ENCODE data around the gene ASXL1. TPM values are rescaled to one million over a fixed set of nuclear protein-coding genes. Genes with fewer than 3 reads are reported as not detected.

ASXL1 gene
- total RNA-seq, 2 experiments from 2014 or later = 155 to 162 TPM

DNA sequence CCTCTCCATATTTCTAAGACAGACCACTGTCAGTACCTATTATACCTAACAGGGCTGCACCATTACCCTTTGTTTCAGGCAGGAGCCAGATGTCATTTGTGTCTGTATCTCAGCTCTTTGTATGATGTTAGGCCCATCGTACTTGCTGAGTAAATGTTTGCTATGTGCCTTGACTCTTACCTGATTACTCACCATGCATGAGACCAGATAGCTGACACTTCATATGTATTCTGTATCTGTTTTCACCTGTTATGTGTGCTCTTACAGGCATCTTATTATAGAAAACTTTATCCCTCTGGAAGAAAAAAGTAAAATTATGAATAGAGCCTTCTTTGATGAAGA lies 31.7 kb upstream of the ASXL1 start:
- Mint-ChIP-seq H3K27ac (peak overlapping the region; percentile 9), H3K9me3 (no peaks in the 10 kb centered on the region), H3K4me1 (ENCODE audit: low read depth) (peaks cover 5% of the 10 kb centered on the region), H3K36me3 (ENCODE audit: low read depth) (peaks cover 28% of the 10 kb centered on the region), H3K27me3 (ENCODE audit: low read depth) (no peaks in the 10 kb centered on the region), H3K4me3 (no peak overlapping the region)
- intact Hi-C loops (cut with micrococcal nuclease) = no loop called here
- no peak for DNase-seq
- CTCF ChIA-PET = no interaction called here

DNA sequence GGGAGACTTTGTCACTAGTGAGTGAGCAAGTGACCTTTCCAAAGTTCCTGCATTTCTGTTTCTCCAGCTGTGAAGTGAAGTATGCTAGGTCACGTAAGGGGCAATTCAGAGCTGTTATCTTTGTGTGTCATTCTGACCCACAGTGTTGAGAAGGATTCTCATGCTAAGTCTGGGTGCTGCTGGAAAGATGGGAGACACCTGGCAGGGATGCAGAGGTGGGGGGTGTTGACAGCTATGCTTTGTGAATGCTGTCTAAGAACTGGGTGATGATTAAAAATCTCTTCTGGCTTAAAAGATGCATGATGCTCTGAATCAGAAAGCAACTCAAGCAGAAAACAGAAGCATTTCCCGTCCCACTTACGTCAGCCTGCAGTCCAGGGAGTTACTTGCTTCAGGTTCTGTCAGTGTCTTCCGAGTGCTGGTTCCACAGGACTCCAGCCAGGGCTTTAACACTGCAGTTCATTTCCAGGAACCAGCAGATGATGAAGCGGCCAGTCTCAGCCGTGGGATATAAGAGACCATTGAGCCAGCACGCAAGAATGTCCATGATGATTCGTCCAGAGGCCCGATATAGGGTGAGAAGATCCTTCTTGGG lies 30.9 kb upstream of the ASXL1 start:
- Mint-ChIP-seq H3K4me1 (ENCODE audit: low read depth) (peaks cover 11% of the 10 kb centered on the region), H3K9me3 (no peaks in the 10 kb centered on the region), H3K36me3 (ENCODE audit: low read depth) (peaks cover 31% of the 10 kb centered on the region), H3K27me3 (ENCODE audit: low read depth) (no peaks in the 10 kb centered on the region), H3K4me3 (no peak overlapping the region), H3K27ac (no peak overlapping the region)
- intact Hi-C loops (cut with micrococcal nuclease) = no loop called here
- CTCF ChIA-PET = no interaction called here
- DNase-seq = no peak

DNA sequence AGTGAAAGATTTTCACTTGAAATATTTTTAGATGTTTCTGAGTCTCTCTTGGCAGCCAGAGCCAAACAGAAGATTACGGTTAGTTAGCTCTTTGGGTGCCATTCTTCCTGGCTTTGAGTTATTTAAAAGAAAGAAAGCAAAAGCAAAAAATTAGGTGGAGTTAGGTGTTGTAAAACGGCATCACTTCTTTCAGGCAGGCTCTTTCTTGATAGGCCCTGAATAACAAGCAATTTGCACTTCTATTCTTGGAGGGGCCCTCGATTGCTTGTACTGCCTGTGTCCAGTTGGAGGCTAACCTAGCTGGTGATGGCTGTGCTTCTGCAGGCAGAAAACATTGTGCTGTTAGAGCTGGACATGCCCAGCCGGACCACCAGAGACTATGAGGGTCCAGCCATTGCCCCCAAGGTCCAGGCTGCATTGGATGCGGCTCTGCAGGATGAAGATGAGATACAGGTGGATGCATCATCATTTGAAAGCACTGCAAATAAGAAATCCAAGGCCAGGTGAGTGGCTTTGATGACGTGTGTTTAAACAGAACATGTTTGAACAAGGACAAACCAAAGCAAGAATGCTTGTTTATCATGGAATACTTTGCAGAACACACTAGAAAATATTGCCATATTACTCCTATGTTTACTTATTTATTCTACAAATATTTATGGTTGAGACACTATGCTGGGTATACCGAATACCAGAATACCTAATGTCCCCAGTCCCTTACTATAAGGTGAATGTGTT lies 28.1 kb upstream of the ASXL1 start:
- Mint-ChIP-seq H3K27ac (no peak overlapping the region), H3K4me3 (no peak overlapping the region), H3K9me3 (no peaks in the 10 kb centered on the region), H3K36me3 (ENCODE audit: low read depth) (peaks cover 40% of the 10 kb centered on the region), H3K27me3 (ENCODE audit: low read depth) (no peaks in the 10 kb centered on the region), H3K4me1 (ENCODE audit: low read depth) (peaks cover 32% of the 10 kb centered on the region)
- intact Hi-C loops (cut with micrococcal nuclease) = loop anchor here (10.0 kb wide), 1 partner anchor 325 kb away; no protein-coding TSS in a partner anchor
- DNase-seq = no peak
- CTCF ChIA-PET = interaction anchor here (1.0 kb wide), 2 partner anchors 21 to 344 kb away, joined by 3 to 5 read pairs; partner anchors contain the start of gene C20orf203

DNA sequence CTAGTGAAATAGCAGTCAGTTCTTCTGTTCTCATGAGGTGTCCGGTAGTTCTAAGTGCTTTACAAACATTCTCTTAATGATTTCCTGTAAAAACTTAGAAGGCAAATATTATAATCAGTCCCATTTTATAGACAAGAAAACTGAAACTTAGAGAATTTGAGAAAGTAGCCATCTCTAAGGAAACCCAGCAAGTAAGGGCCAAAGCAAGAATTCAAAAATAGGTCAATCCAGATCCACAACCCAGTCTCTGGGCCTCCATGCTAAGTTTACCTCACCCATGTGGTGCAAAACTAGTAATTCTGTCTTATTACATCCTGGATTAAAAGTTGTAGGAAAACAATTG lies 27.6 kb upstream of the ASXL1 start:
- Mint-ChIP-seq H3K27me3 (ENCODE audit: low read depth) (no peaks in the 10 kb centered on the region), H3K36me3 (ENCODE audit: low read depth) (peaks cover 40% of the 10 kb centered on the region), H3K27ac (no peak overlapping the region), H3K4me1 (ENCODE audit: low read depth) (peaks cover 32% of the 10 kb centered on the region), H3K4me3 (no peak overlapping the region), H3K9me3 (no peaks in the 10 kb centered on the region)
- CTCF ChIA-PET = no interaction called here
- intact Hi-C loops (cut with micrococcal nuclease) = loop anchor here (10.0 kb wide), 1 partner anchor 324 kb away; no protein-coding TSS in a partner anchor
- DNase-seq = no peak

DNA sequence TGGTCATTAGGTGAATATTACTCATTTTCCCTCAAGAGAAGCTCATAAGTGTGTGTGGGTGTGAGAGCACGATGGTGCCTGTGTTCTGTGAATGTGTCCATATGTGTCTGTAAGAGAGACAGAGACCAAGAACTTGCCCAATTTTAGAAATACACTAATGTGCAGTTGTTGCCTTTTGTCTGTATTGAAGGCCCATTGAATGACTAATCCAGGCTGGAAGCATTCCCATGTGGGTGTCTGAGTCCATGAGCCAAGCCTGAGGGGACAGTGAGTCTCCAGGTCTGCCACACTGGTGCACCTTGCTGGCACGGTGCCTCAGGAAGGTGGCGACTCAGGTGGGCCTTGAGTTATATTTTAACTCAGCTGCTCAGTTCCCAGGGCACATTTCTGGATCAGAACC lies 25.5 kb upstream of the ASXL1 start:
- no peaks in the 10 kb centered on the region for H3K27me3 Mint-ChIP-seq (ENCODE audit: low read depth)
- CTCF ChIA-PET = no interaction called here
- no peaks in the 10 kb centered on the region for H3K9me3 Mint-ChIP-seq
- H3K27ac Mint-ChIP-seq = peak overlapping the region; percentile 56
- peaks cover 37% of the 10 kb centered on the region for H3K4me1 Mint-ChIP-seq (ENCODE audit: low read depth)
- intact Hi-C loops (cut with micrococcal nuclease) = loop anchor here (1.0 to 10.0 kb wide), 4 partner anchors 23 to 322 kb away; no protein-coding TSS in a partner anchor
- H3K36me3 Mint-ChIP-seq (ENCODE audit: low read depth) = peaks cover 33% of the 10 kb centered on the region
- DNase-seq = no peak
- no peak overlapping the region for H3K4me3 Mint-ChIP-seq

DNA sequence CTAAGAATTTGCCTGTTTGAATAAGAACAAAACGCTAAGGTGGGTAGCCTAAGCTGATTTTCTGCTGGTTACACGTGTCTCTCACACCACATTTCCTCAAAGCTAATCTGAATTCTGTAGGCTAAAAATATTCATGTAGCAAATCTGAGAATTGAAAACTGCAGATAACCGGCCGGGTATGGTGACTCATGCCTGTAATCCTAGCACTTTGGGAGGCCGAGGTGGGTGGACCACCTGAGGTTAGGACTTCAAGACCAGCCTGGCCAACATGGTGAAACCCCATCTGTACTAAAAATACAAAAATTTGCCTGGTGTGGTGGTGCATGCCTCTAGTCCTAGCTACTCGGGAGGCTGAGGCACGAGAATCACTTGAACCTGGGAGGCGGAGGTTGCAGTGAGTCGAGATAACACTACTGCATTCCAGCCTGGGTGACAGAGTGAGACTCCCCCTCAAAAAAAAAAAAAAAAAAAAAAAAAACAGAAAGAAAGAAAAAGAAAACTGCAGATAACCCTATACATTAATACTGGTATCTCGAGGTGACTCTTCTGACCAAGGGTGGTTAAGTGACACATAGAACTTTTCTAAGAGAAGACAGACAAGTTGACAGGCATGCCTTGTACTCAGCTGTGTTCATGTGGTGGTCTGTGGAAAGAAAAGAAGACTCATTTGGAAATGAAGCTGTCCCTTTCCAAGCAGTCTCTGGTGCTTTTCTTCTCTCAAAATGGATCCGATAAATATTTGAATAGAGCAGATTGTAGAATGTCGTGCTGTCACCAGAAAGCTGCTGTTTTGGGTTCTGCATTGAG lies 24.7 kb upstream of the ASXL1 start:
- CTCF ChIA-PET = no interaction called here
- Mint-ChIP-seq H3K27me3 (ENCODE audit: low read depth) (no peaks in the 10 kb centered on the region), H3K36me3 (ENCODE audit: low read depth) (peaks cover 33% of the 10 kb centered on the region), H3K9me3 (no peaks in the 10 kb centered on the region), H3K27ac (peak overlapping the region; percentile 80), H3K4me3 (no peak overlapping the region), H3K4me1 (ENCODE audit: low read depth) (peaks cover 37% of the 10 kb centered on the region)
- peak; percentile 43 for DNase-seq
- intact Hi-C loops (cut with micrococcal nuclease) = loop anchor here (1.0 to 10.0 kb wide), 4 partner anchors 22 to 321 kb away; no protein-coding TSS in a partner anchor

DNA sequence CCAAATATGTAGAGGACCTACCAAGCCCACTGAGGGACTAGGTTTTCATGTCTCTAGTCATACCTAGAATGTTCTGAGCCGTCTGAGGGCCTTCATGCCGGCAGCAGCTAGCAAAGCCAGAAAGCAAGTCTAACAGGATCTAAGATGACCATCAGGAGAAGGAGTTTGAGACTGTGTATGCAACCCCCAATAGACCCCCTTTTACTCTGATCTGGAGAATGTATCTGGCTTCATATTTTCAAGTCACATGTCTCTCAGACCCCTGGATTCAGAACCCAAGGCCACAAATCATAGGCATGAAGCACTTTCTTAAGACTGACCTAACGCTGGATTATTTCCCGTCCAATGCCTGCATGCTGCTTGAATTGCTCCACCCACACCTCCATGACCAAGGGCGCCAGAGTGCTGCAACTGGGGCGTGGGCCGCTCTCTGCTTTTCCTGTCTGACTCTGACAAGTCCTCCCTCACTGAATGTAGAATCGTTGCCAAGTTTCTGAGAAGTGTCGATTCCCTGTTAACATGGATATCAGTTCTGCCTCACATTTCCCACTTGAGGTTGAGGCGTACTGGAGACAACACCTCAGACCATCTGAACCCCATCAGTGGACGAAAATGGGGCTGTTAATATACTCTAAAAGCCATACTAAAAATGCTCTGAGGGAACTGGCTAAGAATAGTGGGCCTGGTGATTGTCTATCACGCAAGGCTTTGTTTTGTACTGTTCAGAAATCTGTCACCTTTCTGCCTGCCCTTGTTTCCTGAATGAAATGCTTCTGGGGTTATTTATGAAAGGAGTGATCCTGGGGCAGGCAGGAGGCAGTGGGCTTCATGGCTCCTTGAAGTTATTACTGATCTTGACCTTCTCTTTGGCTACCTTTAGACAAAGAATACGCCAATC lies 23.9 kb upstream of the ASXL1 start:
- H3K4me3 Mint-ChIP-seq = no peak overlapping the region
- peak overlapping the region; percentile 80 for H3K27ac Mint-ChIP-seq
- peaks cover 37% of the 10 kb centered on the region for H3K4me1 Mint-ChIP-seq (ENCODE audit: low read depth)
- intact Hi-C loops (cut with micrococcal nuclease) = loop anchor here (1.0 to 10.0 kb wide), 4 partner anchors 21 to 321 kb away; no protein-coding TSS in a partner anchor
- CTCF ChIA-PET = no interaction called here
- no peaks in the 10 kb centered on the region for H3K27me3 Mint-ChIP-seq (ENCODE audit: low read depth)
- H3K9me3 Mint-ChIP-seq = no peaks in the 10 kb centered on the region
- no peak for DNase-seq
- peaks cover 33% of the 10 kb centered on the region for H3K36me3 Mint-ChIP-seq (ENCODE audit: low read depth)

DNA sequence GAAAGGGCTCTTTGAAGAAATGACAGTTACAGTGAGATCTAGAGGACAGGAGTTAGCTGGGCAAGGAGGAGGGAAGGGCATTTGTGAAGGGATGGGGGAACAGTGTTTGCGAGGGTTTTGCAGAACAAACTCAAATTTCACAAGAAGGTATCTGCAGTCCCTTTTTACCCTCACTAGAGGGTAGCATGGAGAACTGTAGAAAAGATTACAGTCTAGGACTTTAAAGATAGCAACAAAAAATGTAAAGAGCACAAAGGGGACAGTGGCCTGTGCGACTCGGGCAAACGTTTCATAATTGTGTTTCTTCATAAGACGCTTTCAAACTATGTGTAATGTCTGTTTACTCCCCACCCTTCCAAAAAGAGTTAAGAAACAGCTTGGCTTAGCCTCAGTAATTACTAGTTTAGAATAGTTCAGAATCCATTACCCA lies 21.2 kb upstream of the ASXL1 start:
- Mint-ChIP-seq H3K27me3 (ENCODE audit: low read depth) (no peaks in the 10 kb centered on the region), H3K36me3 (ENCODE audit: low read depth) (peaks cover 24% of the 10 kb centered on the region), H3K9me3 (no peaks in the 10 kb centered on the region), H3K27ac (no peak overlapping the region), H3K4me1 (ENCODE audit: low read depth) (peaks cover 29% of the 10 kb centered on the region), H3K4me3 (no peak overlapping the region)
- intact Hi-C loops (cut with micrococcal nuclease) = loop anchor here (1.0 to 10.0 kb wide), 2 partner anchors 18 to 318 kb away; no protein-coding TSS in a partner anchor
- DNase-seq = no peak
- CTCF ChIA-PET = interaction anchor here (0.7 kb wide), 2 partner anchors 19 to 33 kb away, joined by 3 to 4 read pairs; no protein-coding TSS in a partner anchor

DNA sequence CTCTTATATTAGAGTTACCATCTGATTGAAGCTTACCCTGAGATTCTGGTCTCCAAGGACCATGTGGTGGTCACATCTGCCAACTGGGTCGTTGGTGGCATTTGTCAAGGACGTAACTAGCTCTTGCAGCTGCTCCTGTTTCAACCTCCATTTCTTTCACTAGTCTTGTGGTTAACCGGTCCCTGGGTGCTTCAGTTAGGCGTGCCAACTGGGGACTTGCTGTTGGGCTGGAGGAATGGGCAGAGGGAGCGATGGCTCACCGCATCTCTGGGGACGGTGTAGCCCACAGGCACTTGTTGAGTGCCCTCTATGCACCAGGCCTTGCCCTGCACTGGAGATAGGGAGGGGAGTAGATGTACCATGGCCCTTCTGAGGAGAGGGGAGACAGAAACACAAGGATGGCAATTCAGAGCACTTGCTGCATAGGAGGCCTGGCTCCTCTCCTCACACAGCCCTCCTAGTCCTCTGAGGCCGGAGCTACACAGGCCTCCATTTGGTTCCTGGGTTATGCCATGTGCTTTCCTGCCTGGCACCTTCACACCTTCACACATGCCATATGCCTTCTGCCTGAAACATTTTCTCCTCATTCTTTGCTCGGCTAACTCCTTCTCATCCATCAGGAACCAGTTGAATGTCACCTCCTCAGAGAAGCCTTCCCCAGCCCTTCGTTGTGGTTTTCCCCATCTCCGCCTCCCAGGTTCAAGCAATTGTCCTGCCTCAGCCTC lies 20.0 kb upstream of the ASXL1 start:
- CTCF ChIA-PET = interaction anchor here (0.6 kb wide), 1 partner anchor 15 kb away, joined by 3 read pairs; no protein-coding TSS in a partner anchor
- H3K4me1 Mint-ChIP-seq (ENCODE audit: low read depth) = peaks cover 21% of the 10 kb centered on the region
- H3K9me3 Mint-ChIP-seq = no peaks in the 10 kb centered on the region
- peaks cover 25% of the 10 kb centered on the region for H3K36me3 Mint-ChIP-seq (ENCODE audit: low read depth)
- H3K27me3 Mint-ChIP-seq (ENCODE audit: low read depth) = no peaks in the 10 kb centered on the region
- DNase-seq = no peak
- H3K27ac Mint-ChIP-seq = no peak overlapping the region
- intact Hi-C loops (cut with micrococcal nuclease) = loop anchor here (1.0 to 10.0 kb wide), 2 partner anchors 17 to 317 kb away; no protein-coding TSS in a partner anchor
- no peak overlapping the region for H3K4me3 Mint-ChIP-seq

DNA sequence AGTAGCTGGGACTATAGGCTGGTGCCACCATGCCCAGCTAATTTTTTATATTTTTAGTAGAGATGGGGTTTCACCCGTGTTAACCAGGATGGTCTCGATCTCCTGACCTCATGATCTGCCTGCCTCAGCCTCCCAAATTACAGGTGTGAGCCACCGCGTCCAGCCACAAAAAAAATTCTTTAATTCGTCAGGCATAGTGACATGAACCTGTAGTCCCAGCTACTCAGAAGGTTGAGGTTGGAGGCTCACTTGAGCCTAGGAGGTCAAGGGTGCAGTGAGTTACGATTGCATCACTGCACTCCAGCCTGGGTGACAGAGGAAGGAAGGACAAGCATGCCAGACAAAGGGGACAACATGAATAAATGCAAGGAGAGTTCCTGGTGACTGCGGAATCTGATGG lies 19.5 kb upstream of the ASXL1 start:
- CTCF ChIA-PET = no interaction called here
- DNase-seq = no peak
- no peaks in the 10 kb centered on the region for H3K9me3 Mint-ChIP-seq
- H3K4me3 Mint-ChIP-seq = no peak overlapping the region
- peaks cover 22% of the 10 kb centered on the region for H3K36me3 Mint-ChIP-seq (ENCODE audit: low read depth)
- H3K27me3 Mint-ChIP-seq (ENCODE audit: low read depth) = no peaks in the 10 kb centered on the region
- peaks cover 16% of the 10 kb centered on the region for H3K4me1 Mint-ChIP-seq (ENCODE audit: low read depth)
- no peak overlapping the region for H3K27ac Mint-ChIP-seq
- intact Hi-C loops (cut with micrococcal nuclease) = loop anchor here (10.0 kb wide), 1 partner anchor 316 kb away; no protein-coding TSS in a partner anchor

DNA sequence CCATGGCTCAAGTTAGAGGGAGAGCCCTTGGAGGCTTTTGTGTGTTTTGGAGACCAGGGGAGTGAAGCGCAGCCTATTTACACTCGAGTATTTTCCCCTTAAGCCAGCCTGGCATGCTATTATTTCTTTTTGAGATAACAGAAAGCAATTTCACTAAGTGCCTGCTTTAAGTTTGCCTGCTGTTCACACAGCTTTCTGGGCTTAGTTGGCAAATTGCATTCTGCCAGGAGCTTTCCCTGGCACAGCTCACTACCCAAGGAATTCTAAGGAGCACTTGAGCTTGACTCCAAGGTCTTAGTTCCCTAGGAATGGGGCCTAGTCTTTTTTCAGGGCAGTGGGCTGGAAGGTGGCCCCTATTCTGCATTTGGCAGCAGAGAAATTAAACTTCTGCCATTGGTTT lies 19.0 kb upstream of the ASXL1 start:
- Mint-ChIP-seq H3K9me3 (no peaks in the 10 kb centered on the region), H3K4me1 (ENCODE audit: low read depth) (peaks cover 12% of the 10 kb centered on the region), H3K4me3 (no peak overlapping the region), H3K36me3 (ENCODE audit: low read depth) (peaks cover 19% of the 10 kb centered on the region), H3K27ac (no peak overlapping the region), H3K27me3 (ENCODE audit: low read depth) (no peaks in the 10 kb centered on the region)
- intact Hi-C loops (cut with micrococcal nuclease) = loop anchor here (10.0 kb wide), 1 partner anchor 316 kb away; no protein-coding TSS in a partner anchor
- CTCF ChIA-PET = no interaction called here
- no peak for DNase-seq

All from activated naive CD4-positive, alpha-beta T cell treated with anti-CD3 and anti-CD28 coated beads for 36 hours (primary cell).